HG02870 (cell line): ENCODE data around the gene EIF5.

ENCODE experiments used
- ATAC-seq: cut with Tn5 transposase; IDR thresholded peaks from one replicate; pipeline ENCODE4 v1.9.1; 2021; ENCODE audit warnings: mild to moderate bottlenecking, moderate library complexity; ENCODE audit not compliant: unreplicated experiment

Gene EIF5

GRCh38 chr14:103308717-103309616 lies 25.1 kb upstream of the EIF5 start:
- no peak for ATAC-seq

GRCh38 chr14:103310576-103311095 lies 23.4 kb upstream of the EIF5 start:
- ATAC-seq, result no peak

GRCh38 chr14:103311171-103311997 lies 22.7 kb upstream of the EIF5 start:
- ATAC-seq, result no peak

- no peak for ATAC-seq
These were observed 21.9 kb upstream of the EIF5 start for GRCh38 chr14:103312006-103312635.

- no peak for ATAC-seq
These were observed 20.3 kb upstream of the EIF5 start for GRCh38 chr14:103313704-103314103.

GRCh38 chr14:103314496-103315277 lies 19.4 kb upstream of the EIF5 start:
- no peak for ATAC-seq

- no peak for ATAC-seq
These were observed 18.6 kb upstream of the EIF5 start for GRCh38 chr14:103315351-103315911.

- ATAC-seq, result no peak
These were observed 18.1 kb upstream of the EIF5 start for GRCh38 chr14:103315941-103316340.

GRCh38 chr14:103316721-103317121 lies 17.3 kb upstream of the EIF5 start:
- ATAC-seq, result no peak

- no peak for ATAC-seq
These were observed 16.8 kb upstream of the EIF5 start for GRCh38 chr14:103317251-103317650.

- ATAC-seq, result no peak
These were observed 16.0 kb upstream of the EIF5 start for GRCh38 chr14:103317976-103318580.

GRCh38 chr14:103318750-103319419 lies 15.2 kb upstream of the EIF5 start:
- ATAC-seq, result peak; percentile 34

GRCh38 chr14:103319422-103319821 lies 14.6 kb upstream of the EIF5 start:
- ATAC-seq, result peak; percentile 79

- ATAC-seq, result no peak
These were observed 8.0 kb upstream of the EIF5 start for GRCh38 chr14:103326078-103326477.

- no peak for ATAC-seq
These were observed 5.1 kb upstream of the EIF5 start for GRCh38 chr14:103328941-103329340.

GRCh38 chr14:103329401-103330347 lies 4.4 kb upstream of the EIF5 start:
- ATAC-seq, result no peak

GRCh38 chr14:103330536-103330935 lies 3.5 kb upstream of the EIF5 start:
- ATAC-seq, result no peak
